ENCODE results near the gene ASB4. TPM values are rescaled to one million over a fixed set of nuclear protein-coding genes. Genes with fewer than 3 reads are reported as not detected.
A peak's percentile ranks its signal among the peaks of the same experiment; 100 is the strongest.
"Not testable (repeated sequence)": the region's sequence is repeated elsewhere in the genome, so short reads cannot be mapped to it uniquely, and the experiment has no call there.

Gene ASB4
- total and polyA plus RNA-seq, 9 donors: 18.6 to 50.5 (median 30.0) TPM

DNA sequence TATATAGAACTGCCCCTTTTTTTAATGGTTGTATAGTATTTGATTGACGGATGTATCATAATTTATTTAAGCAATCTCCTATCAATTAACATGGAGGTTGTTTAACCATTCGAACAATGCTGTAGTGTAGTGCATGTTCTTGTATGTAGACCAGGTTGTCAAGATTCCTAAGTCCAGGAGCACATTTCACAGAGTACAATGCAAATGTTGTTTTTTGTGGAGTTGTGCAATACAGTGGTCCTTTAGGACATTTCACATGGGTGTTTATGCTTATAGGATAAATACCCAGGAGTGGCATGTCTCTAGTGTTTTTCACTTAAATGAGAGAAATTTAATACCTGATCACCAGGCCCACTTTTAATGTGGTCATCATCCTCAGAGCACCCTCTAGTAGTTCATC lies 8.1 kb downstream of the ASB4 start:
- H3K4me3 ChIP-seq (ENCODE audit: low read length): no peak overlapping the region
- WGBS (ENCODE audit: insufficient coverage): no CpG with 5 or more reads among the region's 2 CpGs
- no peaks in the 10 kb centered on the region for H3K4me1 ChIP-seq (ENCODE audit: control insufficient read depth, insufficient read depth, low read length)
- H3K27ac ChIP-seq (ENCODE audit: low read length): no peak overlapping the region
- no peaks in the 10 kb centered on the region for H3K27me3 ChIP-seq (ENCODE audit: control insufficient read depth, insufficient read depth, low read length)
- no peaks in the 10 kb centered on the region for H3K9me3 ChIP-seq (replicated peaks; ENCODE audit: control insufficient read depth, low read depth, low read length)
- H3K36me3 ChIP-seq (ENCODE audit: control insufficient read depth, insufficient read depth, low read length): no peaks in the 10 kb centered on the region
- no peak for DNase-seq

DNA sequence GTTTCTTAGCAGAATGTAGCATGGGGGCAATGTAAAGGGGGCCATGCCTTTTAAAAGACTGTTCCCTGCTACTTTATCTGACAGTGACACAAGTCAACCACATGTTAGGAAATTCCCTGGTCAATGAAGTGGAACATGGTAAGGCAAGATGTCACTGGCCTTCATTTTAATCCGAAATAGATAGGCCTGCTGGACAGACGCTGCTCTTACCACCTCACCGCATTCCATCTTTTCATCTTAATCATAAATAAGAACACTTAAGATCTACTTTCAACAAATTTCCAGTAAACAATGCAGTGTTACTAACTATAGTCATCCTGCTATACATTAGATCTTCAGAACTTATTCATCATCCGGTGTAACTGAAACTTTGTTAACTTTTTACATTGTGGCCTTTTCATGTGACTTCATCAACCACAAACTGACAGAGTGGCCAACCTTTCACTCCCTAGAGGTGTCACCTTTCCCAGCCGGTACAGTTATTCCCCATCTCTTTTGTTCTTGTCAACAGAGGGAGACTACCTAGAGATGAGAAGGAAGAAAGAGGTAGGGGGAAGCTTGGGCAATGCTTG lies 15.6 kb downstream of the ASB4 start:
- Histone ChIP-seq H3K27me3 (ENCODE audit: control insufficient read depth, insufficient read depth, low read length) (no peaks in the 10 kb centered on the region), H3K4me3 (ENCODE audit: low read length) (no peak overlapping the region), H3K4me1 (ENCODE audit: control insufficient read depth, insufficient read depth, low read length) (no peaks in the 10 kb centered on the region), H3K36me3 (ENCODE audit: control insufficient read depth, insufficient read depth, low read length) (no peaks in the 10 kb centered on the region), H3K9me3 (replicated peaks; ENCODE audit: control insufficient read depth, low read depth, low read length) (no peaks in the 10 kb centered on the region), H3K27ac (ENCODE audit: low read length) (no peak overlapping the region)
- DNase-seq: no peak
- WGBS (ENCODE audit: insufficient coverage): 93% methylated on average over 4 of the region's 5 CpGs

DNA sequence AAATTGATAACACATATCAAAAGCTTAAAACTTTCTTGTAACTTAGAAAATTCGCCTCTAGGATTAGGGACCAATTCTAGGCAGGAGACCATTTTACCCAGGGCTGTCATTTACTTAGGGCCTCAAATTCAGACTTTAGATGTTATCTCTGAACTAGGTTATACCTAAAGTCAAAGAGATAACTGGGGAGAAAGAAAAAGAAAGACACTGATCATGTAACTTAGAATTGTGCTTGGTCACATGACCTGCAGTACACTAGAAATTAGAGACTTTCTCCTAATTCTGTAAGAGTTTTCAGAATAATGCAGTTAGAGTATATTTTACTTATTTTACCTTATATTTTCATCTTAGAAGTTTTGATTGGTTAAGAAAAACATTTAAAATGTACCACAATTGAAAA lies 16.7 kb downstream of the ASB4 start:
- H3K4me1 ChIP-seq (ENCODE audit: control insufficient read depth, insufficient read depth, low read length): no peaks in the 10 kb centered on the region
- no peak overlapping the region for H3K27ac ChIP-seq (ENCODE audit: low read length)
- DNase-seq: no peak
- WGBS (ENCODE audit: insufficient coverage): no CpG with 5 or more reads among the region's 1 CpG
- H3K36me3 ChIP-seq (ENCODE audit: control insufficient read depth, insufficient read depth, low read length): no peaks in the 10 kb centered on the region
- no peaks in the 10 kb centered on the region for H3K27me3 ChIP-seq (ENCODE audit: control insufficient read depth, insufficient read depth, low read length)
- no peak overlapping the region for H3K4me3 ChIP-seq (ENCODE audit: low read length)
- no peaks in the 10 kb centered on the region for H3K9me3 ChIP-seq (replicated peaks; ENCODE audit: control insufficient read depth, low read depth, low read length)

DNA sequence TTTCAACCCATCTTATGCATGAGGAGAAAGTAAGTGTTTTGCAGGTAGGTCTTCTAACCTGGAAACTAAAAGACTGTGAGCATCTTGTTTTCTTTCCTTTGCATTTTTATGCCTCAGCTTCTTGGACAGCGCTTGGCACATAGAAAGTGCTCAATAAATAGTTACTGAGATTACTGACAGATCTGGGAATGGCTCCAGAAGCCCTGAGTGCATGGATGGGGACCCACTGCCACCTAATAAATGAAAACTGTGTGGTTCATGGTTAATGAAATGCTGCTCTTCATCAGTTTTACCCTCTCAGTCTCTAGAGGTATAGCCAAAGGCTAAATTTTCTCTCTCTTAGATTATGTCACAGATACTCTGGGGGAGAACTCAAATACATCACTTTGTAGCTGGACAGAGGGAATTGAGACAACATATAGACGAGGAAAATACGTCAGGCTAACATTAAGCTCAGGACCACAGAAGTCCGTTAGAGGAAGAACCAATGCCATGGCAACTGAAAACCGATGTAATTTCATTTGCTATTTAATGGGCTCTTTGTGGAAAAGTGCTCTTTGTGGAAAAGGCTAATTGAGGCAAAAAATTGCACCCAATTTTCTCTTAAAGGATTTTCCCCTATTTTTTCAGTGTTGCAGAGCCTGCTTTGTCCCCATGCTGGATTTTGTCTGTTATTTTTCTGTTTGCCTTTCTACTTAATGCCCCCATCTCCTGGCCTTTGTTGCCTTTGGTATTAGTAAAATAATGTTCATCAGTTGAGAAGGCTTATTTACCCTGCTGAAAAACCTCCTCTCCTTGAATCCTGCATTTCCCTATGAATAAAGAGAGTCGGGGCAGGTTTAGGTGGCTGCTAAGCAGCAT lies 17.8 kb downstream of the ASB4 start:
- Histone ChIP-seq H3K9me3 (replicated peaks; ENCODE audit: control insufficient read depth, low read depth, low read length) (no peaks in the 10 kb centered on the region), H3K4me1 (ENCODE audit: control insufficient read depth, insufficient read depth, low read length) (no peaks in the 10 kb centered on the region), H3K36me3 (ENCODE audit: control insufficient read depth, insufficient read depth, low read length) (no peaks in the 10 kb centered on the region), H3K27ac (ENCODE audit: low read length) (no peak overlapping the region), H3K4me3 (ENCODE audit: low read length) (no peak overlapping the region), H3K27me3 (ENCODE audit: control insufficient read depth, insufficient read depth, low read length) (no peaks in the 10 kb centered on the region)
- WGBS (ENCODE audit: insufficient coverage): 74% methylated on average over 3 of the region's 6 CpGs
- no peak for DNase-seq

DNA sequence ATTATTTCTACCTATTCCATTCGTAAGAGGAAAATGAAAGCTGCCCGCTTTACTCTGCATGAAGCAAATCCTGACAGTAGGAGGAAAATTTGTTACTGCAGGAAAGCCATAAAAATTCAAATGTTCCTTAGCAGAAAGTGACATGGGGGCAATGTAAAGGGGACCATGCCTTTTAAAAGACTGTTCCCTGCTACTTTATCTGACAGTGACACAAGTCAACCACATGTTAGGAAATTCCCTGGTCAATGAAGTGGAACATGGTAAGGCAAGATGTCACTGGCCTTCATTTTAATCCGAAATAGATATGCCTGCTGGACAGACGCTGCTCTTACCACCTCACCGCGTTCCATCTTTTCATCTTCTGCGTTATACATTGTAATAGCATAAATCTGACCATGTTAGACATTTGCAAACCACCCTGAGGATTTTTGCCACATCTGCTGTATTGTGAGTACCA lies 18.4 kb downstream of the ASB4 start:
- H3K4me1 ChIP-seq (ENCODE audit: control insufficient read depth, insufficient read depth, low read length); H3K27me3 ChIP-seq (ENCODE audit: control insufficient read depth, insufficient read depth, low read length); H3K36me3 ChIP-seq (ENCODE audit: control insufficient read depth, insufficient read depth, low read length); DNase-seq; H3K4me3 ChIP-seq (ENCODE audit: low read length); H3K27ac ChIP-seq (ENCODE audit: low read length); H3K9me3 ChIP-seq (replicated peaks; ENCODE audit: control insufficient read depth, low read depth, low read length): not testable (repeated sequence)
- WGBS (ENCODE audit: insufficient coverage): no CpG with 5 or more reads among the region's 7 CpGs

DNA sequence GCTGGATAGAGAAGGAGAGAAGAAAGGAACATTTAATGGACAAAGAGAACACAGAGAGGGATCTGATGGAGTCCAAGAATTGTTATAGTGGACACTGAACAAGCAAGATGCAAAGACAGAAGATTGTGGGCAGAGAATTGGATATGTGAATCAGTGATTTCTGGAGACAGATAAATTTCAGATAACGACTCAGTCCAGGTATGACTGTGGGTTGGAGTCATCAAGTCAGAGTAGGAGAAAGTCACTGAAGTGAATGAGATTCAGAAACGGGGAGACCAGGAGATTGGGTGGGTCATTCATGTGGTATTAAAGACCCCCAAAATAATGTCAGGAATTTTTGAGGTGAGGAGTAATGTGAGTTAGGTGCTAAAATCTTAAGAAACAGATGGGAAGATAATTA lies 23.0 kb downstream of the ASB4 start:
- Histone ChIP-seq H3K9me3 (replicated peaks; ENCODE audit: control insufficient read depth, low read depth, low read length) (no peaks in the 10 kb centered on the region), H3K4me1 (ENCODE audit: control insufficient read depth, insufficient read depth, low read length) (no peaks in the 10 kb centered on the region), H3K4me3 (ENCODE audit: low read length) (no peak overlapping the region), H3K36me3 (ENCODE audit: control insufficient read depth, insufficient read depth, low read length) (no peaks in the 10 kb centered on the region), H3K27ac (ENCODE audit: low read length) (no peak overlapping the region), H3K27me3 (ENCODE audit: control insufficient read depth, insufficient read depth, low read length) (no peaks in the 10 kb centered on the region)
- WGBS (ENCODE audit: insufficient coverage): 79% methylated on average over 2 of the region's 2 CpGs
- DNase-seq: no peak

DNA sequence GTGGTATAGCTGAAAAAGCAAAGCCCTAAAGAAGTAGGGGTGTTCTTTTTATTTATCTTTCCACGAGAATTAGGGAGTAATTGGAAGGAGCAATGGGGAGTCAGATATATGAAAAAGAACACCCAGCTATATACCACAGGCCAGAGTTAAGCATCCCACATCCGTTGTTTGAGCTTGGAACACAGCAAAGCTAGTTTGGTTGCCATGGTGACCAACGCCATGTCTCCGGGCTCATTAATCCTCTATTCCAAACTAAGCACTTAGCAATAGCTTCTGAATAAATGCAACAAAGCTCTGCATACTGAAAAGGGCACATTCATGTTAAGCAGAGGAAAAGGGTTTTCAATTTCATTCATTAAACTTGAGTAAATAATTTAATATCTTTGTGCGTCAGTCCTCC lies 23.5 kb downstream of the ASB4 start:
- no peaks in the 10 kb centered on the region for H3K27me3 ChIP-seq (ENCODE audit: control insufficient read depth, insufficient read depth, low read length)
- WGBS (ENCODE audit: insufficient coverage): no CpG with 5 or more reads among the region's 5 CpGs
- peak; percentile 58 for DNase-seq

DNA sequence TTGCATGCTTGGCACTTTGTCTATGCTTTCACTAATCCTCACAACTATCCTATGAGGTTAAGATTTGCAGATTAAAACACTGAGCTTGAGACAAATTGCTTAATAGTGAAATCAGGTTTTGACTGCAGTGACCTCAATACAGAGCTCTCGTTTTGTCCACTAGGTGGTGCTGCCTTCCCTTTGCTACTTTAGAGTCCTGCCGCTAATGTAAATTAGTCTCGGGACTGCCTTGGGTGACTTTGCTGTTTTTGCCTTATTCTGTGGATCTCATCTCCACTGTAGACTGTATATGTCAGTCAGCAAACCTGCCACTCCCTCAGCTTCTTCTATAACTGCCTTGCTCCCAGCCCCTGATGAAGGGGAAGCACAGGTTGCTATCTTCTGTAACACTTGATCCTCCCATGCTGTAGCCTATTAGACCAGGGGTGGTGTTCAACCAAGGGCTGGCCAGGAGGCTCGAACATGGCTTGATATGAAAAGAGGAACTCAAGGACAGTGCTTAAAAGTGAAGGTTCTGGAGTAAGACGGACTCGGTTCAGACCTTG lies 26.0 kb downstream of the ASB4 start:
- no peak overlapping the region for H3K4me3 ChIP-seq (ENCODE audit: low read length)
- no peaks in the 10 kb centered on the region for H3K4me1 ChIP-seq (ENCODE audit: control insufficient read depth, insufficient read depth, low read length)
- 9% methylated on average over 1 of the region's 6 CpGs for WGBS (ENCODE audit: insufficient coverage)
- H3K9me3 ChIP-seq (replicated peaks; ENCODE audit: control insufficient read depth, low read depth, low read length): no peaks in the 10 kb centered on the region
- H3K27me3 ChIP-seq (ENCODE audit: control insufficient read depth, insufficient read depth, low read length): no peaks in the 10 kb centered on the region
- no peaks in the 10 kb centered on the region for H3K36me3 ChIP-seq (ENCODE audit: control insufficient read depth, insufficient read depth, low read length)
- DNase-seq: peak; percentile 86
- H3K27ac ChIP-seq (ENCODE audit: low read length): no peak overlapping the region

More for the DNA sequence above, 23.5 kb downstream of the ASB4 start:
- Histone ChIP-seq H3K9me3 (replicated peaks; ENCODE audit: control insufficient read depth, low read depth, low read length) (no peaks in the 10 kb centered on the region), H3K36me3 (ENCODE audit: control insufficient read depth, insufficient read depth, low read length) (no peaks in the 10 kb centered on the region), H3K4me3 (ENCODE audit: low read length) (no peak overlapping the region), H3K4me1 (ENCODE audit: control insufficient read depth, insufficient read depth, low read length) (no peaks in the 10 kb centered on the region), H3K27ac (ENCODE audit: low read length) (no peak overlapping the region)

DNA sequence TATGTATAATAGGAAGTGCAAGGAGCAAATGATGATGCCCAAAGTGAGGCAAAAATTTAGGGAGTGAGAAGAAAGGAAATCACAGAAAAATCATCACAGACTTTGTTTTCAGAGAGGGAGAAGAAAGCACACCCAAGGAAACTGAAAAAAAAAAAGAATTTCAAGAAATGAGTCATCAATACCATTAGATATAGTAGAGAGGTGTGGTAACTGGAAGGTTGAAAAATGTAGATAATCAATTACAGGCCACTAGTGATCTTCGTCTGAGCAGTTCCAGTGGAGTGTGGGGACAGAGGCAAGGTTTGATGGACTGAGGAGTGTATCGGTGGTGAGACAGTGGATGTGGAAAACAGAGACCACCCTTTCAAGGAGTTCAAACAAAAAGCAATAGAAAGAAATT lies 31.7 kb downstream of the ASB4 start:
- Histone ChIP-seq H3K4me1 (ENCODE audit: control insufficient read depth, insufficient read depth, low read length) (no peaks in the 10 kb centered on the region), H3K27me3 (ENCODE audit: control insufficient read depth, insufficient read depth, low read length) (no peaks in the 10 kb centered on the region), H3K36me3 (ENCODE audit: control insufficient read depth, insufficient read depth, low read length) (no peaks in the 10 kb centered on the region), H3K9me3 (replicated peaks; ENCODE audit: control insufficient read depth, low read depth, low read length) (no peaks in the 10 kb centered on the region), H3K27ac (ENCODE audit: low read length) (no peak overlapping the region), H3K4me3 (ENCODE audit: low read length) (no peak overlapping the region)
- 82% methylated on average over 2 of the region's 2 CpGs for WGBS (ENCODE audit: insufficient coverage)
- no peak for DNase-seq

DNA sequence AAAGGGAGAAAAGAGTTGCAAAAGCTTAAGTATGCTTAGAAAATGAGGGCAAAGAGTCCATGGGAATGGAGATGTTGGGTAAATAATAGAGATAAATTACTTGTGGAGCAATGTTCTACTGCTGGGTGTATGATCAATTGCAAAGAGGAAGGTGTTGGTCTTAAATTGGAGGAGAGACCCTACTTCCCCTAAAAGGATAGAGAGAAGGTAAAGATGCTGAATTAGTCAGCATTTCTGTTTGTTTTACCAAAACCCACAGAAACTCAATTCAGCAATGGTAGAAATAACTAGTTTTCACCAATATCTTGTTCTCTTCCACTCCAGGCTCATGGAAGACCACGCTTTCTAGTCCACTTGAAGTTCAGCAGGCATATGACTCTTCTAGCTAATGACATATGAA lies 32.1 kb downstream of the ASB4 start:
- WGBS (ENCODE audit: insufficient coverage): no CpG with 5 or more reads among the region's 1 CpG
- H3K27me3 ChIP-seq (ENCODE audit: control insufficient read depth, insufficient read depth, low read length): no peaks in the 10 kb centered on the region
- H3K27ac ChIP-seq (ENCODE audit: low read length): no peak overlapping the region
- no peak for DNase-seq
- H3K36me3 ChIP-seq (ENCODE audit: control insufficient read depth, insufficient read depth, low read length): no peaks in the 10 kb centered on the region
- no peaks in the 10 kb centered on the region for H3K4me1 ChIP-seq (ENCODE audit: control insufficient read depth, insufficient read depth, low read length)
- H3K9me3 ChIP-seq (replicated peaks; ENCODE audit: control insufficient read depth, low read depth, low read length): no peaks in the 10 kb centered on the region
- no peak overlapping the region for H3K4me3 ChIP-seq (ENCODE audit: low read length)

Data from muscle of leg (tissue), 11 donors.